Measurements from ENCODE around the gene COL23A1. TPM values are rescaled to one million over a fixed set of nuclear protein-coding genes. Genes with fewer than 3 reads are reported as not detected.
A peak's percentile ranks its signal among the peaks of the same experiment; 100 is the strongest.
"Not testable (repeated sequence)": the region's sequence is repeated elsewhere in the genome, so short reads cannot be mapped to it uniquely, and the experiment has no call there.

Gene COL23A1
- total RNA-seq, 1 donor from 2014 or later = 0.19 TPM

DNA sequence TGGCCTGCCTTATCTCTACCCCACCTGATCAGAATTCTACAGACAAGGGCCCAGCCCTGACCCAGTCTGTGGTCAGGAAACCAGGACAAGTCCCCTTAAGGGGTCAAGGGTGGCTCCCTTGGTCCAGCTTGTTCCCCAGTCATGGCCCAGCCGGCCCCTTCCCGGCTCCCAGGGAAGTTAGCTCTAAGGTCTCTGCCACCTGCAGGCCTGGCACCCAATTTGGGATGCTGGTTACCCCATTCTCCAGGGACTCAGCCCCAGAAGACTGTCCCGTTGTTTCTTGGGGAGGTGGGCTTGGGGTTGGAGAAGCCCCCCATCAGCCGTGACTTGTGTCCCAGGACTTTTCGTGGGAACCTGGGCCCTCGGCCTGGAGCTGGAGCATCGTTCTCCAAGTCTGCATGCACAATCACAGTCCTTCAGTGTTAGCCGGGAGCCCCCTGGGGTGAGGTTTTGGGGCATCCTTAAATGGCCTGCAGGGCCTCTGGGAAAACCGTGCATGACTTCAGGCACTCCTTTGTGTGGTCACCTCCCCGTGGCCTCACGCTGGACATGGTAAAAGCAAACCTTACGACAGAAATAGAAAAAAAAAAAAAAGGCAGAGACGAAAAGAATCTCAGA, 206.8 kb downstream of the COL23A1 start:
- DNase-seq (ENCODE audit: low read depth) = no peak

DNA sequence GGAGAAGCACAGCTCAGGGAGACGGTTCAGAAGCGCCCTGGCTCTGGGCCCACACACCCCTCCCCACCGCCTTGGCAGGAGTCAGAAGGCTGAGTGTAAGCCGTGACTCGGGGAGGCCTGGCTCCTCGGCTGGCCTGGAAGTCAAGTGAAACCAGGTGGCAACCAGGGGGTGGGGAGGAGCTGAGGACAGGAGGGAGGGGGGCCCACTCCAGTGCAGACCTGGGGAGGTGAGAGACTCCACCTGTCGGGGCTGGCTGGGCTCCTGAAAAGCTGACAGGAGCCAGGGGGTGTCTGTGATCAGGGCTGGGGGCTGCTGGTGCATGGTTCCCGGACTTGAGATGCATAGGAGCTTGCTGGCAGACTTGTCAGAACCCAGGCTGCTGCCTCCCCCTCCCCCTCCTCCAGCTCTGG, 207.4 kb downstream of the COL23A1 start:
- DNase-seq (ENCODE audit: low read depth) = no peak

DNA sequence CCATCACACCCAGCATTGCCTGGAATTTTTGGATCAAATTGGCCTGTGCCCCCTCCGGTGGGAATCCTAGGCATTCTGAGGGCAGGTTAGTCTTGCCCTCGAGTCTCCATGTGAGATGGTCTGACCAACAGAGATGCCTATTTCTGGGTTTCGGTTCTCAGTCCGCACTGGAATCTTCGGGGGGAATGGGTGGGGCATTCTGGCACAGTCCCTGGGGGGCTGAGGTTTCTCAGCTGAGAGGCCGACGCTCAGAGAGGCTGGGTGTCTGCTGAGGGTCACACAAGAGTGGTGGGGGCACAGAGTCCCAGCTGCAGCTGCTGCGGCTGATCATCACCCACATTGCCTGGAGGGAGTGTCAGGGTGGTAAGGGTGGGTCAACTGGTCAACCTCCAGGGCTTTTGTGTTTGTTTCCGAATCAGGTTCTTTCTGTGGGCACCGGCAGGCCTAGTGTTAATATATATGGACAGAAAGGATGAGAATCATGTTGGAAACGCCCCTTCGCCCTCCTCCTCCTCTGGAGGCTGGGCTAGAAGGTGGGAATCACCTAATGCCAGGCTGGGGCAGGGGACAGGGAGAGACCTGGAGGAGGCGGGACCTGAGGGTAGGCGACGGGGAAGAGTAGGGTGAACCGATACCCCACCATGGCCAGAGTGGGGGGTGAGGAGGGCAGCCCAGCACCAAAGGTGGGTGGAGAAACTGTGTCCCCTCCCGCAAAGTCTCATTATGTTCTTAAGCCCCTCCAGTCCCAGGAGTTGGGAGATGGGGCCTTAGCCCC, 208.1 kb downstream of the COL23A1 start:
- peak; percentile 56 for DNase-seq (ENCODE audit: low read depth)

DNA sequence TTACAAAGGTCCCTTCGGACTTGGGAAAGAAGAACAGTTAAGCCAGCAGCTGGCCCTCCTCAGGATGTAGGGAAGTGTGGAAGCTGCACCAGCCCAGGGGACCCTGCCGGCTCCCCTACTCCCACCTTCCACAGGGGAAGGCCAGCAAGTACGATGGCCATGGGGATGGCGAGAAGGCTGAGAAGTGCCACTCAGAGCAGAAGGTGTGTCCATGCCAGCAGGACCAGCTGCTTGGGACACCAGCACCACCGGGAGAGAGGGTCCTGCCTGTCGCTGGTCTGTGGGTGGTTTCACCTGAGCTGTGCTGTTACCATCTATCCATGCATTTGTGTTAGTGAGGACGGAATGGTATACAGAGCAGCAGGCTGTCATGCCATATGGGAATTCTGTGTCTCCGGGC, 209.0 kb downstream of the COL23A1 start:
- no peak for DNase-seq (ENCODE audit: low read depth)

DNA sequence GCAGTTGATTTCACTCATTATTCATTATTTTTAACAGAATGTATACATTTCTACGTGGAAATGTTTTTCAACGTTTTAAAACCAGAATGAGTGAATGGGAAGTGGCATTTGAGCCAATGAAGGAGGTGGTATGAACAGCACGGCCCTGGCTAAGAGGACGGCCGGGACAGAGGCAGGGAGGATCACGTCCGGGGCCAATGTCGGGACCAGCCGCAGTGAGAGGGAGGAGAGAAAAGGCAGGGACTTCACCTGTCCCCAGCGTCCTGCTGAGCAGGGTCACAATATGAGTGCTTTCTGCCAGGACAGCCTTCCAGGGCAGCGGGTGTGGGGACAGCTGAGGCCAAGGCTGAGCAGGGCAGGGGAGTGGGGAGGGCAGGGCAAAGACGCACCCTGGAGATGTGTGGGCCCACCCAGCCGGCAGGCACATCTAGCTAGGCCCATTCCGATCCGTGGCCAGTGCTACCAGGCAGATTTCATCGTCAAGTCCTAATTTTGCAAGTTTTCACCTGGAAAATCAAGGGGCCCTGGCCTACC, 209.6 kb downstream of the COL23A1 start:
- DNase-seq (ENCODE audit: low read depth) = no peak

DNA sequence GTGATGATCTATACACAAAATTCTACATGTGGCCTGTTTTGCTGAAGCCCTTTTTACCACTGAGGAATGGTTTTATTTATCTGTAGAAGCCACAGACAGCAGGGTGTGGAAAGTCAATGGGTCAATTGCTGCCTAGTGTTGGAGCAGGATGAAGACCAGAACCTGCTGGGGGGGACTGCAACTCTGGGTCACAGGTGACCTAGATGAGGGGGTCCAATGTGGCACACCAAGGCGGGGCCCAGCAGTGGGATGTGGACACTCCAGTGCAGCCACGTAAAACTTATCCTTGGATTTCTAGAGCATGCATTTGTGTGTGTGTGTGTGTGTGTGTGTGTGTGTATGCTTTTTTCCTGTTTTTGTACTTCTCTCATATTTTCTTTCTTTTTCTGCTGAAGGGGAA, 210.1 kb downstream of the COL23A1 start:
- DNase-seq (ENCODE audit: low read depth) = no peak

DNA sequence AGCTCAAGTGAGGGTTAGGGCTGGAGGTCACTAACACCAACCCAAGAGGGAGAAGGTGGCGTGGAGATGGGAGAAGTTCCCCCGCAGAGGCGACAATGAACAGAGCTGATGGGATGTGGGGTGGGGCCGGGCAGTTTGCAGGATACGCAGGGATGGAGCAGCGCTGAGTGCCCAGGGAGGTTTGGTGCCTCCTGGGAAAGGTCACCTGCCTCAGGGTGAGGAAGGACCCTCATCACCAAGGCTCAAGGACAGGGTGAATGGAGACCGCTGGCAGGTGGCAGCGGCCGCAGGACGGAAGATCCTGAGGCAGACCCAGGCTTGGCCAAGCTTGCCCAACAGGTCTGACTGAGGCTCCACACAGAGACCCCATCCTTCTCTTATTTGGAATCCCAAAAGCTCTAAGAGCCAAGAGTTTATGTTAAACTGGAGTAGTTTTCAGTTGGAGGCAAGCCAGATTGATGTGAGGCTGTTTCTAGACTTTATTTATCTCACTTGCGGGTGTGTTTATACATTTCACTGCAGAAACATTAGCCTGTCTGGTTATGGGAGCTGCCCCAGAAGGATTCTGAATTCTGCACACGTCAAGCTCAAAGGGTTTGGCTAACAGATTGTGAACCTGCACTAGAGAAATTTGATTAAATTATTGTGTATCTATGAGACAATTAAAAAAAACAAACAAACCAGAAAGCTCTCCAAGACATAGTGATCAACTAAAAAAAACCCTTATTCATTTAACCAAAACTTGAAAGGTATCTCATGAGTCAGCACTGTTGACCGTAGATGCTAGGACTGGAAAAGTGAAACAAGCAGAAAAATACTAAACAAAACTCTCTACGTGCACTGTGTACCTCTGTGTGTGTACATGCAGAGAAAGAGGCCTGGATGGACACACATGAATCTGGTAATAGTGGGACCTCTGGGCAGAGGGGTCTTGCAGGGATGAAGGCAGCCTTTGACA, 211.4 kb downstream of the COL23A1 start:
- DNase-seq (ENCODE audit: low read depth) = no peak

DNA sequence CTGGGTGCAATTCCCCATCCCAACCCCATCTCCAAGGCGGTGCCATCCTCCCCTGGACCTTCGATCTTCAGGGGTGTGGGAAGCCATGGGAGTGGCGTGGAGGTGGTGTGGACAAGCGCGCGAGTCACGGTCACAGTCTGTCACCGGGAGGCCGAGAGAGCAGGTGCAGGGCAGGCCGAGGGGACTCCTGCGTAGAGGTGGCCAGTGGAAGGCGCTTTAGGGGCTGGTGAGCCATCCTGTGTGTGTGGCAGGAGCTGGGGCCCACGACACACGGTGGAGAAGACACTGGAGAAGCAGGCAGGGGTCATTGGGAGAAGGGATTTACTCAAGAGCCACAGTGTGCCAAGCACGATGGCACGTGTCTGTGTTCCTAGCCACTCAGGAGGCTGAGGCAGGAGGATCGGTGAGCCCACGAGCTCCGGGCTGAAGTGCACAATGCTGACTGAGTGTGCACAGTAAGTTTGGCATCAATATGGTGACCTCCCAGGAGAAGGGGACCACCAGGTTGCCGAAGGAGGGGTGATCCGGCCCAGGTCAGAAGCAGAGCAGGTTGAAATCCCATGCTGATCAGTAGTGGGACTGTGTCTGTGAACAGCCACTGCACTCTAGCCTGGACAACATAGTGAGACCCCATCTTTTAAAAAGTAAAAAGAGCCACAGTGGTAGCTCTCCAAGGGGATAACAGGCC, 212.5 kb downstream of the COL23A1 start:
- no peak for DNase-seq (ENCODE audit: low read depth)

DNA sequence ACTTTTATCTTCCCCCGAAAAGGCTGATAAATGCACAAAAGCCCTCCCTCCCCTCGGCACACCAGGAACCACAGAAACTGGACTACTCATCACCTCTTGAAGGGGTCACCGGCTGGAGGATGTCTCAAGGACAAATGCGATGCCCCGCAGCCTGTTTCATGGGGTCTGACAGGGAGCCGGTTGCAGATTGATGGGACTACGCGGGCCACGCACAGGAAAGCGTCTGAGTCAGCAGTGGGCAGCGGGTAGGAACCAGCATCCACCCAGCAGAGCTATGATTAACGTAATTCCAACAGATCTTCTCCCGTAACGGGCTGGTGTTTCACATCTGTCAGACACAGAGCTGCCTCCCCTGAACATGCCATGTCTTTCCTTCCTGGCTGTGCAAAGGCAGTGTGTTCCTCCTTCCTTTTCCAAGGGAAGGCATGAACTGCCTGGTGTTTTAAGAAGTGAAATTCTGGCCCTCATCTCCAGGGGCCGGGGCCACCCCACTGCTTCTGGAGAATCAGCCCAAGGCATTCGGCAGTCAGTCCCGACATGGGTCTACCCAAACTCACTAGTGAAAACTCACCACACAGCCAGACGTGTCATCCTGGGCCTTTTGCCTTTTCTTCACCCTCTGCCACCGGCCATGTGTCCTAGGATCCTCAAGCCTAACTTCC, 213.1 kb downstream of the COL23A1 start:
- no peak for DNase-seq (ENCODE audit: low read depth)

DNA sequence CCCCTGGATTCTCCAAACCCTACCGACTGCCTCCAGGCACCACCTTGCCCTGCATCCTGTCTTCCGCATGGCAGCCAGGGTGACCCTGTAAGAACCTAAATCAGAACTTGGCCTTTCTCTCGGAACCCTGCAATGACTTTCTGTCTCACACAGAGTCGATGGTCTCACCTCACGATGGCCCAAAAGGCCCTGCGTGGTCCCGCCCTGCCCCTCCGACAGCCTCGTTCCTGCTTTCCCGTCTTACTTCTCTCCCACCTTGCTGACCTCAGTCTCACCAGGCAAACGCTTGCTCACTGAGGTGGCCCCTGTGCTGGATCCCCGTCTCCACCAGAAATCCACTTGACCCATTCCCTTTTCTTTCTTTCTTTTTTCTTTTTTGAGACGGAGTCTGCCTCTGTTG, 214.8 kb downstream of the COL23A1 start:
- no peak for DNase-seq (ENCODE audit: low read depth)

DNA sequence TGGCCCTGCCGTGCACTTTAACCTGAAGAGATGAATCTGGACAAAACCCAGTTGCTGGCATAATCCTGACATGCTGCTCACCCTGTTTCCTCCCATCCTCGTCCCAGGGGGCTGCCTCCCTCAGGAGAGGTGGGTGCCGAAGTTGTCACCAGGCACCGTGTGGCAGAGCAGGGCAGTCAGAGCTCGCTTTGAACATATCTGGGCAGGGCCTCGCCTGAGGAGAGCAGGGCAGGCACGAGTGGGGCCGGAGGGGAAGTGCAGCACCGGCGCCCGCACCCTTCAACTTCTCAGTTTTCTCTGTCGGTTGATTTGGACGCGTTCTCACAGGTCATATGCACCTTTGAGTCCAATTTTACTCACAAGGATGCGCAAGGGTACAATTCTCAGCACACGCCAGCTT, 216.5 kb downstream of the COL23A1 start:
- no peak for DNase-seq (ENCODE audit: low read depth)

DNA sequence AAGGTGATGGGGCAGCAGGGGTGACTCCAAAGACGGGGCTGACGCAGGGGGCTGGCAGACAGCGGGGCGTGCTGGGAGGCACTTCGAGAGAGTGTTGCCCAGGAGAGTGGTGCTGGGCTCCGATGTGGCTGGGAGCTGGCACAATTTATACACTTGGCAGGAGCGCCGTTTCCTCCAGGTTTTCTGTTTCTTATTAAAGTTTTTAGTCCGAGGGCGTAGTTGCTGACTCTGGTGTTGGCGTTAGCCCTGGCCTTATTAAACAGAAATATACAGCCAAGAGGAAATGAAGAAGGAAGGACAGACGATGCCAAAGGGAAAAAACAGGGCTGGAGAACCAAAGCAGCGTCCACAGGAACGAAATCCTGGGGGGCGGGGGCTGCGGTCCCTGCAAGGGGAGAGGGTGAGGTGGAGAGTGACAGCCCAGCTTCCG, 218.0 kb downstream of the COL23A1 start:
- DNase-seq (ENCODE audit: low read depth) = no peak

DNA sequence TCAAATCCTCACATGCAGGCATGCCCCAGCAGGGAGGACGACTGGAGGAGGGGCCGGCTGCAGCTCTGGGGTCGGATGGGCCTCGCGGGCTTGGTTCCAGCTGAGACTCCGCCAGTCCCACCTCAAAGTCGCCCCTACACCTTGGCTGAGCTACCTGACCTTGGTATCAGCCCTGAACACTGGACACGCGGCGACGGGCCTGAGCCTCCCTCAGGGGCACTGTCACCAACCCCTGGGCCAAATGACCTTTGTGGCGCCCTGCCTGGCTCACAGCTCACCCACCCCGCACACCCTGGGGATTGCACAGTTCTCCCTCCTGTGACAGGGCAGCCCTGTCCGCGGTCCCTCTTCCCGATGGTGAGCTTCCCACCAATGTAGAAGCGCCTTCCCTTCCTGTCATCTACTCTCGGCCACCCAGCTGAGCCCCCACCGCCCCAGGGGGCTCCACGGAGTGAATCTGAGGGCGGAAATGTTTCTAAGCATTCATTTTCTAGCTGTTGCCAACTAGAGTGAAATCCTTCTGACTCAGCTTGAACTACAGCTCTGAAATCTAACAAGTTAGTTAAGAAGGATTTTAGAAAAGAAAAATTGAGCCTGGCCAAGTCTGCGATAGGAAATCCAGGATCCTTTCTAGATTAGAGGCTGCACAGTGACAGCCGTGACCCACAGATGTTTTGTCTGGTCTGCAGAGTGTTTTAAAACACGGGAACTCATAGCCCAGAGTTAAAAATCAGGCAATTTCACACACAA, 218.7 kb downstream of the COL23A1 start:
- no peak for DNase-seq (ENCODE audit: low read depth)

DNA sequence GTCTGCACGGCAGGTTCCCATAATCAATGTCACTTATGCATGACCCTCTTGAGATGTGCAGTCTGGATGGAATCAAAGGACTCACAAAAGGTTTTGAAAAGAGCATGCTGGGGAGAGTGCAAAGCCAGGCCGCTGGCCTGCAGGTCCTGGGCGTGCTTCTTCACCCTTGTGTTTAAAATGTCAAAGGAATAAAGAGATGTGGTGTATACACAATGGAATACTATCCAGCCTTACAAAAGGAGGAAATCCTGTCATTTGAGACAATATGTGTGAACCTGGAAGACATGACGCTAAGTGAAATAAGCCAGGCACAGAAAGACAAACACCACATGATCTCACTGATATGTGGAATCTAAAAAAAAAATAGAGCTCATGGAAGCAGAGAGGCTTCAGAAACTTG, 220.1 kb downstream of the COL23A1 start:
- DNase-seq (ENCODE audit: low read depth) = no peak

DNA sequence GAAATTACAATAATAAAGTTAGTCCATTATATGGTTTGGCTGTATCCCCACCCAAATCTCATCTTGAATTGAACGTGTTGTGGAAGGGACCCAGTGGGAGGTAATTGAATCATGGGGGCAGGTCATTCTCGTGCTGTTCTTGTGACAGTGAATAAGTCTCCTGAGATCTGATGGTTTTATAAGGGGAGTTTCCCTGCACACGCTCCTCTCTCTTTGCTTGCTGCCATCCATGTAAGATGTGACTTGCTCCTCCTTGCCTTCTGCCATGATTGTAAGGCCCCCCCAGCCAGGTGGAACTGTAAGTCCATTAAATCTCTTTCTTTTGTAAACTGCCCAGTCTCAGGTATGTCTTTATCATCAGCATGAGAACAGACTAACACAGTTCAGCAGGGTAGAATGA, 220.7 kb downstream of the COL23A1 start:
- DNase-seq (ENCODE audit: low read depth) = not testable (repeated sequence)

DNA sequence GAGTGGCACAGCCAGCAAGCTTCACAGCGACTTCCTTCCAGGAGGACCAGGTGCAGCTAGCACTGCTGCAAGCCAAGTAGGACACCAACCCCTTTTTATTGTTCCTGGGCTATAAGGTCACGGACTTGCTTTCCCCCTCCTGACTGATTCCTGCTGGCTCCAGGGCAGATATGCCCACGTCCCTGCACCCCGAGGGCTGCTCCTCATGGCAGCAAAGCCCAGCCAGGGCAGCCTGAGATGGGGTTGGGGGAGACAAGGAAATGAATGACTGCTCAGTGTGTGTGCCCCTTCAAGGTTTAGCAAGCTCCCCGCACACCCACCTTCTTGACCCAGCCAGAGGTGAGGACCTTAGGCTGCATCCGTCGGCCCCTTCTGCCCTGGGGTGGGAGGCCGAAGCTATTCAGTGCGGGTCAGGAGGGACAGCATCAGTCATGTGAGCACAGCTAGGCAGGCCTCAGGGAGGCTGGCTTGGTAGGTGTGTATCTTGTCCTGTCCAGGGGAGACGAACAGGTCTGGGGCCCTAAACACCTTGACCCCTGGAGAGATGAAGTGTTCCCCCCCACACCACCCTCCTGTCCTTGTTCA, 221.4 kb downstream of the COL23A1 start:
- DNase-seq (ENCODE audit: low read depth) = no peak

DNA sequence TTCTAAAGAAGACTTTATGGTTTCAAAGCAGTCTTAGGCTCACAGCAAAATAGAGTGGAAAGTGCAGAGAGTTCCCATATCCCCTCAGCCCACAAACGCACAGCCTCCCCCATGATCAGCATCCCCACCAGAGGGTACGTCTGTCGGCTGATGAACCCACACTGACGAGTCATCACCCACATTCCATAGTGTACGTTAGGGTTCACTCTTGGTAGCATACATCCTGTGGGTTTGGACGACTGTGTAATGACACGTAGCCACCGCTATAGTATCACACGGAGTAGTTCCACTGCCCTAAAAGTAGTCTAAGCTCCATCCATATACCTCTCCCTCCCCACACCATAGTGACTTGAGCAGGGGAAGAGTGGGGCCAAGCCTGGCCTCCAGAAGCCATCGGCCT, 221.9 kb downstream of the COL23A1 start:
- no peak for DNase-seq (ENCODE audit: low read depth)

DNA sequence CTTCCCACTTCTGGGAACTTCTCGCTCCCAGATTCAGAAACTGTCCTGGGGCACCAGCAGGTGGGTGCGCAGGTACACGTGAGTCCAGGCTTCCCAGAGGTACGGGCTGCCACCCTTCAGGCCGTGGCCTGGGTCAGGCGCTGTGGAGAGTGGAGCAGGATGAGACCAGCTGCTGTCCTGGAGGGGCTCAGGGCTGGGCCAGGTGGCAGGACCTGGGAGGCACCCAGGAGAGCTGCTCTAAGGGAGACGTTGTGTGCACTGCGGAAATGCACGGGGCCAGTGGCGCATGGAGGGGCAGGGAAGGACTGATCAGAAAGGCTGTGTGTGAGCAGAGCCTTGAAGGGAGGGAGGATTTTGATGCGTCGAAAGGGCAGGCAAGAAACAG, 222.5 kb downstream of the COL23A1 start:
- DNase-seq (ENCODE audit: low read depth) = no peak

DNA sequence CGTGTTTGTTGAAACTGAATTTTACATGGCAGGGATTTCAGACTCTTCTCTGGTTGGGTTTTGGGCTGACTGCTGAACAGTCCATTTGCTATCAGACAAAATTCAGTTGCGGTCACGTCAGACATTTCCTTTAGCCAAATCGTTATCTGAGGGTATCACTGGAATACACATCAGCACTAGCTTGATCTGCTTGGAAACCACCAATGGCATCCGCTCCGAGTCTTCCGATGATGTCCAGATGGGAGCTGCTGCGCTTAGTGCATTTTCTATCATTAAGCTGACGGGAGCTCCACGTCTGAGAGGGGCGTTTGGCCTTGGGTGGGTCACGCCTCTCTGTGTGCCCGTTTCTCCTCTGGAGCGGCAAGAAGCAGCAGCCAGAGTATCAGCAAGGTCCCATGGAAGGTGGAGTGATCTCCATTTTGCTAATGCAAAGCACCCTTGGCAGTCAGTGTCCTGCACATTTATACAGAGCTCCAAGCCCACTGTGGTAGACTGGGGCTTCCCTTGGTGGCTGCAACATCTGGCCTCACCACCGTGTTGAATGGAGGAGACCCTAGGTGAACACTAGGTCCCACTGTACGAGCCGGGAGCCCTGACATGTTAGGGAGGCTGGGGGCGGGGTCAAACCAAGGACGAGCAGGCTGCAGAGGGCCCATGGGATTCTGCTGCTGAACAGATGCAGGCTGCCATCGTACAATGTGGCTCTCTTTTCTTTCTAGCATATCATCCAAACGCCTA, 223.0 kb downstream of the COL23A1 start:
- DNase-seq (ENCODE audit: low read depth) = no peak

Measured in myocyte (in vitro differentiated cells).